OCI-LY7 (cell line): ENCODE data around the gene ASB2. TPM values are rescaled to one million over a fixed set of nuclear protein-coding genes. Genes with fewer than 3 reads are reported as not detected.

ENCODE experiments used
- BruUV-seq: library from RNA; stranded (reverse); fragments of 400-500 nt; replicated peaks from 2 replicates; lab custom pipeline; 2021; lab: Mats Ljungman, UMichigan
- CTCF ChIA-PET: fragments of 300-600 bp; sonication (Branson Sonifier 250); formaldehyde crosslinking; loops from one replicate; lab custom pipeline; 2022; ENCODE audit warnings: antibody characterized with exemption; ENCODE audit not compliant: unreplicated experiment; lab: Charles Lee
- POLR2A ChIA-PET: fragments of 300-600 bp; sonication (Branson Sonifier 250); formaldehyde crosslinking; loops from one replicate; lab custom pipeline; 2022; ENCODE audit warnings: antibody characterized with exemption; lab: Charles Lee
- DNase-seq: peaks from one replicate; pipeline ENCODE4 v3.0.0-alpha.2; 2015; ENCODE audit warnings: low spot score
- H2AFZ ChIP-seq: fragments of 200-600 bp; sonication (generic), shearing (Covaris generic); 2 replicates; pipeline ENCODE4 v1.6.1; 2014; ENCODE audit warnings: mild to moderate bottlenecking, antibody characterized with exemption, low read length, moderate library complexity
- H3K27ac ChIP-seq: fragments of 200-600 bp; sonication (generic); 2 replicates; pipeline ENCODE4 v1.5.1; 2014; ENCODE audit warnings: mixed run types, low read depth, mild to moderate bottlenecking, moderate library complexity, low read length, inconsistent platforms; ENCODE audit not compliant: poor library complexity, severe bottlenecking
- H3K36me3 ChIP-seq: fragments of 200-600 bp; sonication (generic); 2 replicates; pipeline ENCODE4 v1.6.1; 2014; ENCODE audit warnings: mild to moderate bottlenecking, antibody characterized with exemption, low read length, moderate library complexity, mixed read lengths; ENCODE audit not compliant: insufficient read depth
- H3K4me1 ChIP-seq: fragments of 200-600 bp; sonication (generic); 2 replicates; pipeline ENCODE4 v1.5.1; 2014; ENCODE audit warnings: mild to moderate bottlenecking, low read length; ENCODE audit not compliant: insufficient read depth, poor library complexity, severe bottlenecking
- H3K4me2 ChIP-seq: fragments of 200-600 bp; sonication (generic); 2 replicates; pipeline ENCODE4 v1.6.1; 2014; ENCODE audit warnings: mild to moderate bottlenecking, low read length
- H3K4me3 ChIP-seq: fragments of 200-600 bp; sonication (generic); 2 replicates; pipeline ENCODE4 v1.5.1; 2014; ENCODE audit warnings: mild to moderate bottlenecking, low read depth, low read length; ENCODE audit not compliant: poor library complexity, severe bottlenecking
- H3K79me2 ChIP-seq: fragments of 200-600 bp; sonication (generic); 2 replicates; pipeline ENCODE4 v1.6.1; 2016; ENCODE audit warnings: low read depth, mild to moderate bottlenecking, low read length, moderate library complexity, mixed read lengths; ENCODE audit not compliant: insufficient read depth
- H3K9me2 ChIP-seq: fragments of 200-600 bp; sonication (generic); 2 replicates; pipeline ENCODE4 v1.6.1; 2016; ENCODE audit warnings: mild to moderate bottlenecking, low read length, mixed read lengths; ENCODE audit not compliant: insufficient read depth
- H3K9me3 ChIP-seq: fragments of 200-600 bp; sonication (generic); 2 replicates; pipeline ENCODE4 v1.6.1; 2014; ENCODE audit warnings: mild to moderate bottlenecking, mixed run types, low read length, mixed read lengths
- H4K20me1 ChIP-seq: fragments of 200-600 bp; sonication (generic); 2 replicates; pipeline ENCODE4 v1.6.1; 2014; ENCODE audit warnings: mild to moderate bottlenecking, antibody characterized with exemption, low read length, moderate library complexity, mixed read lengths; ENCODE audit not compliant: insufficient read depth
- CTCF ChIP-seq: fragments of 200-600 bp; sonication (generic); conservative IDR thresholded peaks from 2 replicates; pipeline ENCODE4 v1.5.1; 2014; ENCODE audit warnings: mild to moderate bottlenecking, antibody characterized with exemption, low read length, moderate library complexity, mixed read lengths
- EZH2phosphoT487 ChIP-seq: fragments of 200-600 bp; sonication (generic); IDR thresholded peaks from 2 replicates; pipeline ENCODE4 v1.6.1; 2018; ENCODE audit warnings: low read depth, borderline replicate concordance, mild to moderate bottlenecking, mixed run types, antibody characterized with exemption, low read length, moderate library complexity, mixed read lengths
- intact Hi-C: fragments of 100-400 bp; cut with micrococcal nuclease; formaldehyde crosslinking; loops from one replicate; pipeline ENCODE4 v1.10.0; 2022; ENCODE audit not compliant: unreplicated experiment
- total RNA-seq, 2 experiments: library from RNA; depleted of rRNA in 1 of 2; stranded (reverse); fragments of >200 nt in 1 of 2; shearing (Covaris generic) in 1 of 2; gene quantifications; 2 replicates each; pipeline ENCODE4 v1.2.3, GENCODE V29; 2014 to 2022

The ASB2 gene
- total RNA-seq, 2 experiments from 2014 or later, result 21.7 to 23.6 TPM

DNA sequence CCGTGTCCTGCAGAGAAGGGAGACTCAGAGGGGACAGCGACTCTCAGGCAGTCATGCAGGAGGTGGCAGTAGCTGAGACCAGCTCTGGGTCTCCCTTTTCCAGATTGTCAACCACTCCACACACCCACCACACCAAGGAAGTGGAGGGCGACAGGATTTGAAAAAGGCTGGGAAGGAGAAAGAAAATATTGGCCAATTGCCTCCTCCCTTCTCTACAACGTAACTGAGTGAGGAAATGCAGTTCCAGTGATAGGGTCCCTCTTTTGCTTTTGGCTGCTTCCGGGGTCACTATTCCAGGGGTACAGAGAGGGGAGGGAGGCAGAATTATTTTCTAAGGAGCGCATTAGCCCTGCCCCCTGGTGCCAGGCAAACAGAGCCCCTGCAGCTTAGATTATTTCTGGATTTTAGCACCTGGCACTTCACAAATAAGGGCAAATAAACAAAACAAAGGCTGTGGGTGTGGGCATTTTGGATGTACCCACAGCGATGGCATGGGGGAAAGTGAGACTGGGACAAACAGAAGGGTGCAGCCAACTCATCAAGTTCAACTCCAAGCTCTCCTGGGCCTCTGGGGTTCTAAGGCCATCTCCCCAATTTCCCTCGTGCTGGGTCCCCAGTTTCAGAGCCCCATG is 20.4 kb downstream of the ASB2 start:
- Histone ChIP-seq H3K9me3 (no peaks in the 10 kb centered on the region), H3K4me1 (peaks cover 86% of the 10 kb centered on the region), H3K9me2 (no peaks in the 10 kb centered on the region), H3K79me2 (no peaks in the 10 kb centered on the region; the same call in 1 of the 2 replicates), H3K4me2 (peak overlapping the region; percentile 95), H2AFZ (peak overlapping the region; percentile 49; the same call in 1 of the 2 replicates), H3K4me3 (peak overlapping the region; percentile 67), H4K20me1 (no peaks in the 10 kb centered on the region), H3K36me3 (peaks cover 8% of the 10 kb centered on the region; the same call in 1 of the 2 replicates), H3K27ac (peak overlapping the region; percentile 92)
- POLR2A ChIA-PET, result interaction anchor here (1.2 to 3.2 kb wide), 7 partner anchors 8 to 41 kb away, joined by 3 to 21 read pairs (median 7); partner anchors contain the start of gene CCDC197
- intact Hi-C loops, result loop anchor here (1.0 to 10.0 kb wide), 3 partner anchors 14 to 1709 kb away; partner anchors contain the start of gene DICER1
- BruUV-seq, result no TSS peak
- TF ChIP-seq CTCF, result 0 out of 2 replicates have a peak, but pooled peaks have one; percentile 19
- no peak for TF ChIP-seq EZH2phosphoT487
- DNase-seq, result no peak
- CTCF ChIA-PET, result interaction anchor here (1.1 to 3.1 kb wide), 5 partner anchors 12 to 22 kb away, joined by 3 to 13 read pairs (median 4); no protein-coding TSS in a partner anchor

GRCh38 chr14:93954900-93955849 is 21.2 kb downstream of the ASB2 start:
- Histone ChIP-seq H3K79me2 (no peaks in the 10 kb centered on the region; the same call in 1 of the 2 replicates), H3K9me3 (no peaks in the 10 kb centered on the region), H3K9me2 (no peaks in the 10 kb centered on the region), H2AFZ (peak overlapping the region; percentile 49; the same call in 1 of the 2 replicates), H3K27ac (peak overlapping the region; percentile 92), H3K4me3 (peak overlapping the region; percentile 67), H3K4me1 (peaks cover 78% of the 10 kb centered on the region), H3K36me3 (peaks cover 8% of the 10 kb centered on the region; the same call in 1 of the 2 replicates), H4K20me1 (no peaks in the 10 kb centered on the region), H3K4me2 (peak overlapping the region; percentile 95)
- DNase-seq, result peak; percentile 79
- TSS peak; percentile 84 for BruUV-seq
- ChIA-PET POLR2A (interaction anchor here (1.0 to 3.2 kb wide), 7 partner anchors 9 to 42 kb away, joined by 3 to 21 read pairs (median 4); partner anchors contain the start of gene CCDC197), CTCF (interaction anchor here (0.7 to 3.1 kb wide), 6 partner anchors 13 to 23 kb away, joined by 3 to 13 read pairs (median 4); no protein-coding TSS in a partner anchor)
- intact Hi-C loops, result loop anchor here (1.0 to 10.0 kb wide), 3 partner anchors 15 to 1710 kb away; partner anchors contain the start of gene DICER1
- TF ChIP-seq CTCF (no peak), EZH2phosphoT487 (no peak)
